SK-MEL-5 (cell line): ENCODE data around the gene CLIC5. TPM values are rescaled to one million over a fixed set of nuclear protein-coding genes. Genes with fewer than 3 reads are reported as not detected.

Experiments used
- DNase-seq: peaks from one replicate; pipeline ENCODE4 v3.0.0-alpha.2; 2016; ENCODE audit warnings: low read depth, low spot score
- in situ Hi-C: cut with HindIII; loops from 2 replicates; pipeline ENCODE4 v1.10.0; 2016; ENCODE audit warnings: low sequenced_read_pairs, high pct_unique_total_duplicates, low pct_unique_long_range_greater_than_20kb
- small RNA-seq, 2 experiments: library from RNA; depleted of rRNA; stranded (forward); fragments of <200 nt; gene quantifications; one replicate each; pipeline ENCODE3, GENCODE V24; 2014
- total RNA-seq: library from RNA; depleted of rRNA; stranded (reverse); fragments of >200 nt; shearing (Covaris generic); gene quantifications from 2 replicates; pipeline ENCODE4 v1.2.3, GENCODE V29; 2014; rRNA removed

CLIC5 gene
- total RNA-seq, 1 experiment from 2014 or later = not detected

- DNase-seq = no peak
- in situ Hi-C loops = no loop called here
Observed at GRCh38 chr6:45845567-45845966, 170.1 kb downstream of the CLIC5 start.

- in situ Hi-C loops = no loop called here
- DNase-seq = no peak
Observed at GRCh38 chr6:45844986-45845385, 170.7 kb downstream of the CLIC5 start.

GRCh38 chr6:45843848-45844521 lies 171.7 kb downstream of the CLIC5 start:
- in situ Hi-C loops = no loop called here
- DNase-seq = no peak

GRCh38 chr6:45841062-45841461 lies 174.6 kb downstream of the CLIC5 start:
- in situ Hi-C loops = no loop called here
- no peak for DNase-seq

- in situ Hi-C loops = no loop called here
- DNase-seq = no peak
Observed at GRCh38 chr6:45838996-45839395, 176.7 kb downstream of the CLIC5 start.

GRCh38 chr6:45838451-45838850 lies 177.2 kb downstream of the CLIC5 start:
- DNase-seq = no peak
- in situ Hi-C loops = no loop called here

- in situ Hi-C loops = no loop called here
- no peak for DNase-seq
Observed at GRCh38 chr6:45837541-45838200, 178.0 kb downstream of the CLIC5 start.

- no peak for DNase-seq
- in situ Hi-C loops = no loop called here
Observed at GRCh38 chr6:45836984-45837383, 178.7 kb downstream of the CLIC5 start.

- no peak for DNase-seq
- in situ Hi-C loops = no loop called here
Observed at GRCh38 chr6:45836438-45836824, 179.2 kb downstream of the CLIC5 start.

GRCh38 chr6:45835721-45836437 lies 179.8 kb downstream of the CLIC5 start:
- in situ Hi-C loops = no loop called here
- peak; percentile 17 for DNase-seq

GRCh38 chr6:45832063-45832462 lies 183.6 kb downstream of the CLIC5 start:
- in situ Hi-C loops = no loop called here
- no peak for DNase-seq

Small RNA genes within 50 kb of the gene (small RNA-seq; reads per million reads assigned to genes)
- 0 reads per million in 2 experiments for gene RNU6-754P

Other genes starting within 250 kb of the CLIC5 start
- gene ENPP4, start 114.1 kb upstream of the CLIC5 start, total RNA-seq = 1.4 and 2.1 TPM in 2 replicates
- gene ENPP5, start 155.1 kb upstream of the CLIC5 start, total RNA-seq = 2.0 and 3.0 TPM in 2 replicates